Gastrocnemius medialis (tissue), 4 donors: ENCODE data around the gene PRCD.

Experiments used
- POLR2A ChIP-seq, 2 donors: fragments of 450-650 bp; IDR thresholded peaks; one replicate each; pipeline ENCODE4 v1.6.1; 2017; ENCODE audit warnings: antibody characterized with exemption in 2 of 2, mild to moderate bottlenecking in 2 of 2, moderate library complexity in 2 of 2
- TF ChIP-seq, protein P1 (sequence below), 5 experiments: fragments of 450-650 bp in 3 of 5; fragments of 200-600 bp in 2 of 5; sonication (generic) in 2 of 5; IDR thresholded peaks in 4 of 5; conservative IDR thresholded peaks in 1 of 5; 1 replicate in 4 of 5; 2 replicates in 1 of 5; pipeline ENCODE4 v1.5.1; 2016 to 2019; ENCODE audit warnings: antibody characterized with exemption in 5 of 5, mild to moderate bottlenecking in 3 of 5, moderate library complexity in 3 of 5

DNA sequence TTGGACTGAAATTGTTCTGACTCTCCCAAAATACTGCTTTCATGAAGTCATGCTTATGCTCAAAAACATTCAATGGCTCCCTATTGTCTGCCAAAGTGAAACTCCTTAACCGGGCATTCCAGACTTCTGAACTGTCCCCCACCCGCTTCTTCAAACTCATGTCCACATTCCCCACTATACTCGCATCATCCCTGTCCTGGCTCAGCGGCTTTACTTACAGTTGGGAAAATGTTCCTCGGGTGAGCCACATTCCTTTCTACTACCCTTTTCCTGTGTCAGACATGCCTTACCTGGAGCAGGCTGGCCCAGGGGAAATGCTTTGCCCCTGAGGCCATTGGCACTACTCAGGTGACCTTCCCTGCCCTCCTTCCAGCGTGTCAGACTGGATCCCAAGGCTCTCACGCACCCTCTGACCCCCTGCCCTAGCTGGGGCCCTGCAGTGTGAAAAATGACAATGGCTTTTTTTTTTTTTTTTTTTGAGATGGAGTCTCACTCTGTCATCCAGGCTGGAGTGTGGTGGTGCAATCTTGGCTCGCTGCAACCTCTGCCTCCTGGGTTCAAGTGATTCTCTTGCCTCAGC lies 7.7 kb upstream of the PRCD start:
- TF ChIP-seq, protein P1, sequence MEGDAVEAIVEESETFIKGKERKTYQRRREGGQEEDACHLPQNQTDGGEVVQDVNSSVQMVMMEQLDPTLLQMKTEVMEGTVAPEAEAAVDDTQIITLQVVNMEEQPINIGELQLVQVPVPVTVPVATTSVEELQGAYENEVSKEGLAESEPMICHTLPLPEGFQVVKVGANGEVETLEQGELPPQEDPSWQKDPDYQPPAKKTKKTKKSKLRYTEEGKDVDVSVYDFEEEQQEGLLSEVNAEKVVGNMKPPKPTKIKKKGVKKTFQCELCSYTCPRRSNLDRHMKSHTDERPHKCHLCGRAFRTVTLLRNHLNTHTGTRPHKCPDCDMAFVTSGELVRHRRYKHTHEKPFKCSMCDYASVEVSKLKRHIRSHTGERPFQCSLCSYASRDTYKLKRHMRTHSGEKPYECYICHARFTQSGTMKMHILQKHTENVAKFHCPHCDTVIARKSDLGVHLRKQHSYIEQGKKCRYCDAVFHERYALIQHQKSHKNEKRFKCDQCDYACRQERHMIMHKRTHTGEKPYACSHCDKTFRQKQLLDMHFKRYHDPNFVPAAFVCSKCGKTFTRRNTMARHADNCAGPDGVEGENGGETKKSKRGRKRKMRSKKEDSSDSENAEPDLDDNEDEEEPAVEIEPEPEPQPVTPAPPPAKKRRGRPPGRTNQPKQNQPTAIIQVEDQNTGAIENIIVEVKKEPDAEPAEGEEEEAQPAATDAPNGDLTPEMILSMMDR (IDR thresholded peaks at IDR 0.05 in 4 of 5, conservative IDR thresholded peaks at IDR 0.05 in 1 of 5), result no peak
- no peak for TF ChIP-seq POLR2A (IDR thresholded peaks at IDR 0.05)
